ENCODE data around the gene TYMS.

TYMS gene

GRCh38 chr18:654601-655000 lies 2.9 kb upstream of the TYMS start:
- Histone ChIP-seq H2AFZ (ENCODE audit: low read depth, low read length) (no peak overlapping the region), H3K36me3 (ENCODE audit: insufficient read depth, low read length) (peaks cover 6% of the 10 kb centered on the region), H3K27me3 (ENCODE audit: insufficient read depth, low read length) (no peaks in the 10 kb centered on the region), H3K4me1 (ENCODE audit: insufficient read depth, low read length) (peaks cover 10% of the 10 kb centered on the region), H3K4me3 (ENCODE audit: low read length) (no peak overlapping the region), H3K9me3 (ENCODE audit: low read length) (peaks cover 5% of the 10 kb centered on the region)

- Histone ChIP-seq H3K4me1 (ENCODE audit: insufficient read depth, low read length) (peaks cover 10% of the 10 kb centered on the region), H2AFZ (ENCODE audit: low read depth, low read length) (no peak overlapping the region), H3K36me3 (ENCODE audit: insufficient read depth, low read length) (peaks cover 15% of the 10 kb centered on the region), H3K4me3 (ENCODE audit: low read length) (no peak overlapping the region), H3K27me3 (ENCODE audit: insufficient read depth, low read length) (no peaks in the 10 kb centered on the region), H3K9me3 (ENCODE audit: low read length) (peaks cover 10% of the 10 kb centered on the region)
Observed at GRCh38 chr18:655445-655844, 2.0 kb upstream of the TYMS start.

DNA sequence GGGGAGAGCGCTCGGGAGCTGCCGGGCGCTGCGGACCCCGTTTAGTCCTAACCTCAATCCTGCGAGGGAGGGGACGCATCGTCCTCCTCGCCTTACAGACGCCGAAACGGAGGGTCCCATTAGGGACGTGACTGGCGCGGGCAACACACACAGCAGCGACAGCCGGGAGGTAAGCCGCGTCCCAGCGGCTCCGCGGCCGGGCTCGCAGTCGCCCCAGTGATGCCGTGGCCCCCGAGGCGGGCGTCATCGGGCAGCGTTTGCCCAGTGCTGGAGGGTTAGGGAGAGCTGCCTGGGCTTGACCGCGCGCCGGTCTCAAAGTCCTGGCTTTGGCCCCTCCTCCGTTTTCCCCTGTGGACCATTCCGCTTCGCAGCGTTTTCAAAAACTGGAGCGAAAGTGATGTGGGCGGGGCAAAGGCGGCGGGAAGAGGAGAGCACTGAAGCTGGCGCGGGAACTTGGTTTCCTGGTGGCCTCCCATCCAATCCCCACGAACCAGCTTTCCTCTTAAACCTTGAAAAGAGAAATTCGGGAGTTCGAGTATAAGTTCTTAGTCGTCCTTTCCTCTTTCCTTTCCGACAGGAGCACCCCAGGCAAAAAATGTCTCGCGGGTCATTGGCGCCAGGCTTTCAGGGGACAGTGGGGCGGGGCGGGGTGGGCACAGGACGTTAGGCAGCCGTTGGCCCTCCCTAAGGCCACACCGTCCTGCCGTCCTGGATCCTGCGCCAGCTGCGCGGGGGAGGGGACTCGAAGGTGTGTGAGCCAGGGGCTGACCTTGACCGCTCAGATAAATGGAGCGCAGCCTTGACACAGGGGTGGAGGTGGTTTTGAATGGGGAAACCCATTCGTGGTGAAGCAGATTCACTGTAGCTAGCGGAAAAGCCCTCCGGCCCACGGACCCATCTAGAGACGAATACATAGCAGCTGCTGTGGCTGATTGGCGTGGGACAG lies 821 bp downstream of the TYMS start:
- Histone ChIP-seq H3K4me1 (ENCODE audit: insufficient read depth, low read length) (peaks cover 7% of the 10 kb centered on the region), H3K36me3 (ENCODE audit: insufficient read depth, low read length) (peaks cover 32% of the 10 kb centered on the region), H2AFZ (ENCODE audit: low read depth, low read length) (peak overlapping the region; percentile 60), H3K27me3 (ENCODE audit: insufficient read depth, low read length) (no peaks in the 10 kb centered on the region), H3K4me3 (ENCODE audit: low read length) (peak overlapping the region; percentile 53), H3K9me3 (ENCODE audit: low read length) (peaks cover 22% of the 10 kb centered on the region)

GRCh38 chr18:658947-659533 lies 1.6 kb downstream of the TYMS start:
- H3K4me3 ChIP-seq (ENCODE audit: low read length), result peak overlapping the region; percentile 53
- no peak overlapping the region for H2AFZ ChIP-seq (ENCODE audit: low read depth, low read length)
- H3K4me1 ChIP-seq (ENCODE audit: insufficient read depth, low read length), result peaks cover 7% of the 10 kb centered on the region
- peaks cover 22% of the 10 kb centered on the region for H3K9me3 ChIP-seq (ENCODE audit: low read length)
- no peaks in the 10 kb centered on the region for H3K27me3 ChIP-seq (ENCODE audit: insufficient read depth, low read length)
- peaks cover 32% of the 10 kb centered on the region for H3K36me3 ChIP-seq (ENCODE audit: insufficient read depth, low read length)

GRCh38 chr18:659597-659996 lies 2.1 kb downstream of the TYMS start:
- Histone ChIP-seq H3K4me3 (ENCODE audit: low read length) (no peak overlapping the region), H3K4me1 (ENCODE audit: insufficient read depth, low read length) (peaks cover 7% of the 10 kb centered on the region)

DNA sequence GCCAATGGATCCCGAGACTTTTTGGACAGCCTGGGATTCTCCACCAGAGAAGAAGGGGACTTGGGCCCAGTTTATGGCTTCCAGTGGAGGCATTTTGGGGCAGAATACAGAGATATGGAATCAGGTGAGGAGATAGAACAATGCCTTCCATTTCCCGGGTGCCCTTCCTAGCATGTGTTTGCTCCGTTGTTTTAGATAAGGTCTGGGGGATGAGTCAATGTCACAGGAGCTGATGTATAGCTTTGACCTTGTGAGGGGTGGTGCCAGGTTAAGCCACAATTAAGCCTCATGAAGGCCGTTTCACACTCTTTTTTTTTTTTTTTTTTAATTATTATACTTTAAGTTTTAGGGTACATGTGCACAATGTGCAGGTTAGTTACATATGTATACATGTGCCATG lies 4.7 kb downstream of the TYMS start:
- H2AFZ ChIP-seq (ENCODE audit: low read depth, low read length), result no peak overlapping the region
- H3K4me3 ChIP-seq (ENCODE audit: low read length), result no peak overlapping the region
- H3K27me3 ChIP-seq (ENCODE audit: insufficient read depth, low read length), result no peaks in the 10 kb centered on the region
- H3K9me3 ChIP-seq (ENCODE audit: low read length), result peaks cover 25% of the 10 kb centered on the region
- H3K4me1 ChIP-seq (ENCODE audit: insufficient read depth, low read length), result peaks cover 7% of the 10 kb centered on the region
- H3K36me3 ChIP-seq (ENCODE audit: insufficient read depth, low read length), result peaks cover 38% of the 10 kb centered on the region

More at GRCh38 chr18:659597-659996, 2.1 kb downstream of the TYMS start:
- Histone ChIP-seq H3K9me3 (ENCODE audit: low read length) (peaks cover 22% of the 10 kb centered on the region), H2AFZ (ENCODE audit: low read depth, low read length) (no peak overlapping the region), H3K27me3 (ENCODE audit: insufficient read depth, low read length) (no peaks in the 10 kb centered on the region), H3K36me3 (ENCODE audit: insufficient read depth, low read length) (peaks cover 32% of the 10 kb centered on the region)

GRCh38 chr18:666177-666576 lies 8.7 kb downstream of the TYMS start:
- peaks cover 51% of the 10 kb centered on the region for H3K36me3 ChIP-seq (ENCODE audit: insufficient read depth, low read length)
- no peak overlapping the region for H3K4me3 ChIP-seq (ENCODE audit: low read length)
- peaks cover 11% of the 10 kb centered on the region for H3K9me3 ChIP-seq (ENCODE audit: low read length)
- no peaks in the 10 kb centered on the region for H3K27me3 ChIP-seq (ENCODE audit: insufficient read depth, low read length)
- H2AFZ ChIP-seq (ENCODE audit: low read depth, low read length), result no peak overlapping the region
- no peaks in the 10 kb centered on the region for H3K4me1 ChIP-seq (ENCODE audit: insufficient read depth, low read length)

DNA sequence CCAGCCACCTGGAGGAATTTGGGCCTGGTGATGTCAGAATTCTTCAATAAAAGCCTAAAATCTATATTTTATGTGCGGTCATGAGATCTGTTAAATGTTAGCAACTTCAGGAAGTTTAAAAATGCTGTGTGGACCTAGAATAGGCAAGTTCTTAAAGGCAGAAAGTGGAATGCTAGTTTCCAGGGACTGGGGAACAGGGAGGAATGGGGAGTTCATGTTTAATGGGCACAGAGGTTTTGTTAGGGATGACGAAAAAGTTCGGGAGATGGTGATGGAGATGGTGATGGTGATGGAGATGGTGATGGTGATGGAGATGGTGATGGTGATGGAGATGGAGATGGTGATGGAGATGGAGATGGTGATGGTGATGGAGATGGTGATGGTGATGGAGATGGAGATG lies 9.2 kb downstream of the TYMS start:
- no peak overlapping the region for H2AFZ ChIP-seq (ENCODE audit: low read depth, low read length)
- H3K36me3 ChIP-seq (ENCODE audit: insufficient read depth, low read length), result peaks cover 50% of the 10 kb centered on the region
- peaks cover 8% of the 10 kb centered on the region for H3K9me3 ChIP-seq (ENCODE audit: low read length)
- H3K4me1 ChIP-seq (ENCODE audit: insufficient read depth, low read length), result no peaks in the 10 kb centered on the region
- H3K27me3 ChIP-seq (ENCODE audit: insufficient read depth, low read length), result no peaks in the 10 kb centered on the region
- no peak overlapping the region for H3K4me3 ChIP-seq (ENCODE audit: low read length)

DNA sequence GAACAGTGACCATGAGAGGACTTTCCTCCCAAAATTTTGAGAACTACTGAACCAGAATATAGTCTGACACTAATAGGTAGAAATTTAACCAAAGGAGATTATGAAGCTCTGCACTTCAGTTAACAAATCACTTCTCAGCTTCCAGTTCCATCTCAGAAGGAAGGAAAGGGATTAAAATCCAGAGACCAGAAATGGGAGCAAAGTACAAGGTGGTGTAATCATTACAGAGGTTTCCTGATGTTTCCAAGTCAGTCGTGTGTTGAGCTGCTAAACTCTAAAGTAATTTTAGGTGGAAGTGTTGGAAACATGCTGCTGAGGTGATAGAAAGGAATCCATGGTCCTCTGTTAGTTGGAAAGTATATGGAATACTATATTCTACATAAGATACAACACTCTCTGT lies 10.8 kb downstream of the TYMS start:
- H3K36me3 ChIP-seq (ENCODE audit: insufficient read depth, low read length), result peaks cover 57% of the 10 kb centered on the region
- no peaks in the 10 kb centered on the region for H3K4me1 ChIP-seq (ENCODE audit: insufficient read depth, low read length)
- H3K27me3 ChIP-seq (ENCODE audit: insufficient read depth, low read length), result no peaks in the 10 kb centered on the region
- H2AFZ ChIP-seq (ENCODE audit: low read depth, low read length), result no peak overlapping the region
- no peak overlapping the region for H3K4me3 ChIP-seq (ENCODE audit: low read length)
- peaks cover 4% of the 10 kb centered on the region for H3K9me3 ChIP-seq (ENCODE audit: low read length)

GRCh38 chr18:669077-669476 lies 11.6 kb downstream of the TYMS start:
- H3K27me3 ChIP-seq (ENCODE audit: insufficient read depth, low read length), result no peaks in the 10 kb centered on the region
- peaks cover 4% of the 10 kb centered on the region for H3K9me3 ChIP-seq (ENCODE audit: low read length)
- H3K4me3 ChIP-seq (ENCODE audit: low read length), result no peak overlapping the region
- H3K4me1 ChIP-seq (ENCODE audit: insufficient read depth, low read length), result no peaks in the 10 kb centered on the region
- H3K36me3 ChIP-seq (ENCODE audit: insufficient read depth, low read length), result peaks cover 64% of the 10 kb centered on the region
- H2AFZ ChIP-seq (ENCODE audit: low read depth, low read length), result no peak overlapping the region

- peaks cover 4% of the 10 kb centered on the region for H3K9me3 ChIP-seq (ENCODE audit: low read length)
- no peak overlapping the region for H2AFZ ChIP-seq (ENCODE audit: low read depth, low read length)
- H3K36me3 ChIP-seq (ENCODE audit: insufficient read depth, low read length), result peaks cover 73% of the 10 kb centered on the region
- H3K4me3 ChIP-seq (ENCODE audit: low read length), result no peak overlapping the region
- no peaks in the 10 kb centered on the region for H3K27me3 ChIP-seq (ENCODE audit: insufficient read depth, low read length)
- no peaks in the 10 kb centered on the region for H3K4me1 ChIP-seq (ENCODE audit: insufficient read depth, low read length)
Observed at GRCh38 chr18:670522-670921, 13.1 kb downstream of the TYMS start.

- no peak overlapping the region for H2AFZ ChIP-seq (ENCODE audit: low read depth, low read length)
- no peaks in the 10 kb centered on the region for H3K27me3 ChIP-seq (ENCODE audit: insufficient read depth, low read length)
- H3K36me3 ChIP-seq (ENCODE audit: insufficient read depth, low read length), result peaks cover 69% of the 10 kb centered on the region
- no peaks in the 10 kb centered on the region for H3K4me1 ChIP-seq (ENCODE audit: insufficient read depth, low read length)
- H3K9me3 ChIP-seq (ENCODE audit: low read length), result no peaks in the 10 kb centered on the region
- H3K4me3 ChIP-seq (ENCODE audit: low read length), result no peak overlapping the region
Observed at GRCh38 chr18:671405-671804, 14.0 kb downstream of the TYMS start.

DNA sequence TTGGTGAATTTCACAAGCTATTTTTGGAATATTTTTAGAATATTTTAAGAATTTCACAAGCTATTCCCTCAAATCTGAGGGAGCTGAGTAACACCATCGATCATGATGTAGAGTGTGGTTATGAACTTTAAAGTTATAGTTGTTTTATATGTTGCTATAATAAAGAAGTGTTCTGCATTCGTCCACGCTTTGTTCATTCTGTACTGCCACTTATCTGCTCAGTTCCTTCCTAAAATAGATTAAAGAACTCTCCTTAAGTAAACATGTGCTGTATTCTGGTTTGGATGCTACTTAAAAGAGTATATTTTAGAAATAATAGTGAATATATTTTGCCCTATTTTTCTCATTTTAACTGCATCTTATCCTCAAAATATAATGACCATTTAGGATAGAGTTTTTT lies 15.9 kb downstream of the TYMS start:
- Histone ChIP-seq H3K9me3 (ENCODE audit: low read length) (no peaks in the 10 kb centered on the region), H3K27me3 (ENCODE audit: insufficient read depth, low read length) (no peaks in the 10 kb centered on the region), H2AFZ (ENCODE audit: low read depth, low read length) (no peak overlapping the region), H3K4me3 (ENCODE audit: low read length) (no peak overlapping the region), H3K36me3 (ENCODE audit: insufficient read depth, low read length) (peaks cover 59% of the 10 kb centered on the region), H3K4me1 (ENCODE audit: insufficient read depth, low read length) (peaks cover 3% of the 10 kb centered on the region)

Measured in neuron (in vitro differentiated cells).